ENCODE results near the gene RPRD2. TPM values are rescaled to one million over a fixed set of nuclear protein-coding genes. Genes with fewer than 3 reads are reported as not detected.

RPRD2 gene
- 5.2 and 7.4 TPM in 2 replicates for total RNA-seq

GRCh38 chr1:150363426-150364230, at the start of gene RPRD2:
Gene RPRD2 (plus strand): TSS chr1:150364147. CDS start chr1:150364715, 568 bp downstream.

GRCh38 chr1:150486966-150487762, 123.2 kb downstream of the RPRD2 start, which contains the start of gene TARS2:
Gene TARS2 (plus strand): TSS chr1:150487419. CDS start chr1:150487451, 32 bp downstream.

GRCh38 chr1:150507912-150508864, 144.2 kb downstream of the RPRD2 start, which contains the start of gene ECM1:
Gene ECM1 (plus strand): TSS chr1:150508109. CDS start chr1:150508210, 101 bp downstream.

GRCh38 chr1:150515328-150516049, 151.5 kb downstream of the RPRD2 start, which contains the start of gene FALEC:
Gene FALEC (plus strand): TSS chr1:150515752.

Other genes starting within 250 kb of the RPRD2 start
- gene PLEKHO1, start 214.2 kb upstream of the RPRD2 start, total RNA-seq, result 48.4 and 50.2 TPM in 2 replicates
- 33.8 and 41.5 TPM in 2 replicates for gene ANP32E, start 128.0 kb upstream of the RPRD2 start, total RNA-seq
- gene CA14, start 106.4 kb upstream of the RPRD2 start, total RNA-seq, result not detected in 2 replicates
- 109 and 134 TPM in 2 replicates for gene APH1A, start 95.1 kb upstream of the RPRD2 start, total RNA-seq
- 41.2 and 74.7 TPM in 2 replicates for gene C1orf54, start 91.4 kb upstream of the RPRD2 start, total RNA-seq
- 0.61 and 0.65 TPM in 2 replicates for gene CIART, start 81.6 kb upstream of the RPRD2 start, total RNA-seq
- 52.0 and 80.7 TPM in 2 replicates for gene MRPS21, start 70.3 kb upstream of the RPRD2 start, total RNA-seq
- 34.8 and 52.0 TPM in 2 replicates for gene PRPF3, start 42.6 kb upstream of the RPRD2 start, total RNA-seq
- 13.6 and 14.9 TPM in 2 replicates for gene TARS2, start 123.3 kb downstream of the RPRD2 start, total RNA-seq
- gene ECM1, start 144.0 kb downstream of the RPRD2 start, total RNA-seq, result 0.32 and 0.46 TPM in 2 replicates
- not detected in 2 replicates for gene FALEC, start 151.6 kb downstream of the RPRD2 start, total RNA-seq
- 0.30 and 0.32 TPM in 2 replicates for gene ADAMTSL4, start 185.3 kb downstream of the RPRD2 start, total RNA-seq
- 272 and 333 TPM in 2 replicates for gene MCL1, start 215.5 kb downstream of the RPRD2 start, total RNA-seq

Measured in epithelial cell of umbilical artery (primary cell).